Astrocyte of the cerebellum (primary cell): ENCODE data around the gene KRTAP9-7.

ENCODE experiments used
- DNase-seq: peaks from one replicate; pipeline ENCODE4 v3.0.0-alpha.2; 2011; ENCODE audit warnings: low read depth
- H3K4me3 ChIP-seq: 2 replicates; pipeline ENCODE4 v1.5.1; 2011; ENCODE audit warnings: mild to moderate bottlenecking, low read depth, low read length, moderate library complexity
- in situ Hi-C: cut with HindIII; loops from 2 replicates; pipeline ENCODE4 v1.10.0; 2017; ENCODE audit warnings: low sequenced_read_pairs
- TF ChIP-seq, protein P1 (sequence below): IDR thresholded peaks from 2 replicates; pipeline ENCODE4 v1.5.1; 2012; ENCODE audit warnings: low read length, low read depth, moderate library complexity, mild to moderate bottlenecking; ENCODE audit errors: missing control alignments

The KRTAP9-7 gene

DNA sequence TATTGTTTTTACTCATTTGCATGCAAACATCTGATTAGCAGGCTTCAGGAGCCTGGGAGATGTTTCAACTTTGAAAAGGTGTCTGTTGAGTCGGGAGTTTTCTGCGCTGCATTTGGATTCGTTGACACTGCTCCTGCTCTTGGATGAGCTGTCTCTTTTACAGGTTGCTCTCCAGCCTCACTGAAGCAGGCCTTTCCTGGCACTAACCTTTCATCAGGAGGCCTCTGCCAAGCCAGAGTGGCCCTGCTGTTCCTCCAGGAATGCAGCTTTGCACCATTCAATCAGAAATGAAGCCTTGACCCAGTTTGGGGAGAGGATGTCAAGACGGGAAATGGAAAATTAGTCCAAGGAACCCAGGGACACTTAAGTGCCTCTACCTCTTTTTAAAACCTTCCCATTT lies 27.5 kb downstream of the KRTAP9-7 start:
- no peak overlapping the region for H3K4me3 ChIP-seq
- DNase-seq: no peak
- in situ Hi-C loops: no loop called here
- TF ChIP-seq, protein P1, sequence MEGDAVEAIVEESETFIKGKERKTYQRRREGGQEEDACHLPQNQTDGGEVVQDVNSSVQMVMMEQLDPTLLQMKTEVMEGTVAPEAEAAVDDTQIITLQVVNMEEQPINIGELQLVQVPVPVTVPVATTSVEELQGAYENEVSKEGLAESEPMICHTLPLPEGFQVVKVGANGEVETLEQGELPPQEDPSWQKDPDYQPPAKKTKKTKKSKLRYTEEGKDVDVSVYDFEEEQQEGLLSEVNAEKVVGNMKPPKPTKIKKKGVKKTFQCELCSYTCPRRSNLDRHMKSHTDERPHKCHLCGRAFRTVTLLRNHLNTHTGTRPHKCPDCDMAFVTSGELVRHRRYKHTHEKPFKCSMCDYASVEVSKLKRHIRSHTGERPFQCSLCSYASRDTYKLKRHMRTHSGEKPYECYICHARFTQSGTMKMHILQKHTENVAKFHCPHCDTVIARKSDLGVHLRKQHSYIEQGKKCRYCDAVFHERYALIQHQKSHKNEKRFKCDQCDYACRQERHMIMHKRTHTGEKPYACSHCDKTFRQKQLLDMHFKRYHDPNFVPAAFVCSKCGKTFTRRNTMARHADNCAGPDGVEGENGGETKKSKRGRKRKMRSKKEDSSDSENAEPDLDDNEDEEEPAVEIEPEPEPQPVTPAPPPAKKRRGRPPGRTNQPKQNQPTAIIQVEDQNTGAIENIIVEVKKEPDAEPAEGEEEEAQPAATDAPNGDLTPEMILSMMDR: no peak

DNA sequence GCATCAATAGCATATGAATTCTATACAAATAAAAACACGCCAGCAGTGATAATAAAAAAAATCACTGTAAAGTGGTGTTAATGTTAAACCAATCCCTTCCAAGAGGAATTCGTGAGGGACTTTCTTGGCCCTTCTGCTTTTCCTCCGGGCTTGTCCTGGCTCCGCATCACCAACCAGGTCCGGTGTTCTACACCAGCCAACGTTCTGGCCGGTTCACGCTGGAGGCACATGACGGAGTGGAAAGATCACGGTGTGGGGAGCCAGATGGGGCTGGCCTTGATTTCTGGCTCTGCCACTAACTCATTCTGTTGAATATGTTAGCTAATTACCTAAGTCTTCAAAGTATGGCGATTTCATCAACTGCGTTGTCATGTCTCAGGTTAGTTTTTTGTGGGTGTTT lies 28.6 kb downstream of the KRTAP9-7 start:
- in situ Hi-C loops: no loop called here
- TF ChIP-seq, protein P1: no peak
- H3K4me3 ChIP-seq: no peak overlapping the region
- DNase-seq: no peak

DNA sequence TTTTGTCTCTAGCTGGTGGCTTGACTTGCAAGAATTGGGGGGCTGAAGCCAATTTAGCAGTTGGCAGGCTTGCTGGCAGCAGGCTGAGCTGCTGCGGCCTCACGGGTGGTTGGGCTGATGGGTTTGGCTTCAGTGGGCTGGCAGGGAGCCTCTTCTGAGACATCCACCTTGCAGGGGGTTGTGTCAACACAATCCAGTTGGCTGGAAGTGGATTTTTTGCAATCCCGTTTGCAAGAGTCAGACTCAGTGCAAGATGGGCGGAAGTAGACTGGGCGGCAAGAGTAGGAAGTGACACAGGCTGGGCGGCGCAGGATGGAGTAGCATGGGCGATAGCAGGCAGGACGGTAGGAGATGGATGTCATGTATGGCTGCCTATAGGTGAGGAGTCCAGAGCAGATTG lies 32.1 kb downstream of the KRTAP9-7 start:
- TF ChIP-seq, protein P1: no peak
- peak; percentile 50 for DNase-seq
- peak overlapping the region; percentile 1 for H3K4me3 ChIP-seq
- in situ Hi-C loops: no loop called here

DNA sequence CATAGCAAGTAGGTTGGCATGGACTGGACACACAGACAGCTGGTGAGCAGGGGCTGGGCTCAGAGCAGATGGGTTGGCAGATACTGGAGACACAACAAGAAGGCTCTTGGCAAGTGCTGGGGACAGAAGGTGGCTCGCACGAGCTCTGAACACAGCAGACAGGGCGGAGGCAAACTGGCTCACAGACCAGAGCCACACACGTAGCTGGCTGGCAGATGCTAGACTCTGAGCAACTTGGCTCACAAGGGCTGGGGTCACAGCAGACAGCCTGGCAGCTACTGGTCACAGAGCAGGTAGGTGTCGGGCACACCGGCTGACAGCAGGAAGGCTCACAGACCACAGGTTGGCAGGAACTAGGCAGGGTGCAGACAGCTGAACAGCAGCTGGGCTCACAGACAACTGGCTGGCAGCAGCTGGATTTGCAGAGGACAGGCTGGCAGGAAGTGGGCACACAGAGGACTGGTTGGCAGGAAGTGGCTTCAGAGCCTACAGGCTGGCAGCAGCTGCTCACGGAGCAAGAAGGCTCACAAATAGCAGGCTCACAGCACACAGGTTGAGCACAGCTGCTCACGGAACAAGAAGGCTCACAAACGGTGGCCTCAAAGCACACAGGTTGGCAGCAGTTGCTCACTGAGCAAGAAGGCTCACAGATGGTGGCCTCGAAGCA lies 32.9 kb downstream of the KRTAP9-7 start:
- in situ Hi-C loops: no loop called here
- no peak overlapping the region for H3K4me3 ChIP-seq
- no peak for DNase-seq
- TF ChIP-seq, protein P1: no peak

DNA sequence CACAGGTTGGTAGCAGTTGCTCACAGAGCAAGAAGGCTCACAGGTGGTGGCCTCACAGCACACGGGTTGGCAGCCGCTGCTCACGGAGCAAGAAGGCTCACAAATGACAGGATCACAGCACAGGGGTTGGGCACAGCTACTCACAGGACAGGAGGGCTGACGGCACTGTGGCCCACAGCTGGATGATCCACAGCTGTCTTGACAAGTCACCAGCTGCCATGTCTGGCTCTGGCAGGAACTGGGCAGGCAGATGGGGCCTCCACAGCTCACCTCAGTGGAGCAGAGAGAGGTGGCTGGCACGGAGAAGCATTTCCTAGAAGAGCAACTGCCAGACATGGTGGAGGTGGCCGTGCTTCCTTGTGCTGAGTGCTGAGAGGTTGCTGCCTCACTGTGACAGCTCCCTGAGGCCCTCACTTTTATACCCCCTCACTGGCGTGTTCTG lies 33.4 kb downstream of the KRTAP9-7 start, which contains the start of gene KRTAP16-1:
Gene KRTAP16-1, minus strand, starts transcription at position 392 of the 442 bp plus-strand sequence. Its CDS starts 56 bp downstream, at position 336.
- in situ Hi-C loops: no loop called here
- H3K4me3 ChIP-seq: no peak within 1 kb of the TSS
- TF ChIP-seq, protein P1: no peak
- no peak for DNase-seq

DNA sequence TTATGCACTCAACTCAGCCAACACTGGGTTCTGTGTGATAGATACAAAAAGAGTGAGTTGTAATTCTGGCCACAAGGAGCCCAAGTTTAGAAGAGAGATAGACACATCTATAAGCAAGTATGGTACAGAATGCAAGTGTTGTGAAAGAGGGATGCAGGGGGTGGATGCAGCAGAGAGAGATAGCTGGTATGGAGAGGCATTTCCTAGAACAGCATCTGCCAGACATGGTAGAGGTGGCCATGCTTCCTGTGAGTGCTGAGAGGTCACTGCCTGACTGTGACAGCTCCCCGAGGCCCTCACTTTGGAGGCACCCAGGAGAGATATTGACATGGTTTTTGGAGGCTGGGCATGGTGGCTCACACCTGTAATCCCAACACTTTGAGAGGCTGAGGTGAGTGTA lies 35.6 kb downstream of the KRTAP9-7 start:
- no peak for DNase-seq
- in situ Hi-C loops: no loop called here
- TF ChIP-seq, protein P1: no peak
- no peak overlapping the region for H3K4me3 ChIP-seq
